ENCODE measurements around the gene LACTB.

DNA sequence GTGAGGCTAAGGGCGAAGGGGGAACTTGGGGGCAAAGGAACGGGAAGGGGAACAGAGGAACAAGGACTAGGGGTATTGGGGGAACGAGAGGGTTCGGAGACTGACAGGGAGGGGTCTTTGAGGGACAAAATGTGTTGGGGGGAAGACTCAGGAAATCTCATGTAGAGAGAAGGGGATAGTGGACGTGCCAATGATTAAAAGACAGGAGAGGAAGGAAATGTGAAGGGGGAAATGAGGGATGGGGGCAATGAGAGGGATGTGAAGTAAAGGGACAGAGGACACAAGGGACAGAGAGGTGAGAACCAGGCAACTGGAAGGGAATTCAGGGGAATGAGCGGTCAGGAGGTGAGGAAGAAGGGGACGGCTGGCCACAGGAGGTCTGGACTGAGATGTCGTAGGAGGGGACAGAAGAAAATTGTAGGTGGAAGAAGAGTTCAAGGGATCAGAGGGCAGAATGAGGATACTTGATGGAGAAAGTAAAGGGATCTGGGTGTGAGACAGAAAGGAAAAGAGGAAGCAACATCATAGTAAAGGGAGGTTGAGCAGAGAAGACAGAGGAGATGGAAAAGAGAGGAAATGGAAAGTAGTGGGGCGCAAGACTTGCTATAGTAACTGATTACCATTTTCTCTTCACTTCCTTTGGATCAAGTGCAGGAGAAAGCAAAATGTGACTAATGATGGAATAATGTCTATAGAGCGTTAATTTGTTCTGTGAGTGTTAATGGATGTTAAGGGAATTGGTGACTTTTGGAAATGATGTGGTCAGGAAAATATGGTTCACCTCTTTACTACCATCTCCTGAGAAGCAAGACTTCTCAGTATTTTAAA, 68.5 kb downstream of the LACTB start:
- TF ChIP-seq, protein P1, sequence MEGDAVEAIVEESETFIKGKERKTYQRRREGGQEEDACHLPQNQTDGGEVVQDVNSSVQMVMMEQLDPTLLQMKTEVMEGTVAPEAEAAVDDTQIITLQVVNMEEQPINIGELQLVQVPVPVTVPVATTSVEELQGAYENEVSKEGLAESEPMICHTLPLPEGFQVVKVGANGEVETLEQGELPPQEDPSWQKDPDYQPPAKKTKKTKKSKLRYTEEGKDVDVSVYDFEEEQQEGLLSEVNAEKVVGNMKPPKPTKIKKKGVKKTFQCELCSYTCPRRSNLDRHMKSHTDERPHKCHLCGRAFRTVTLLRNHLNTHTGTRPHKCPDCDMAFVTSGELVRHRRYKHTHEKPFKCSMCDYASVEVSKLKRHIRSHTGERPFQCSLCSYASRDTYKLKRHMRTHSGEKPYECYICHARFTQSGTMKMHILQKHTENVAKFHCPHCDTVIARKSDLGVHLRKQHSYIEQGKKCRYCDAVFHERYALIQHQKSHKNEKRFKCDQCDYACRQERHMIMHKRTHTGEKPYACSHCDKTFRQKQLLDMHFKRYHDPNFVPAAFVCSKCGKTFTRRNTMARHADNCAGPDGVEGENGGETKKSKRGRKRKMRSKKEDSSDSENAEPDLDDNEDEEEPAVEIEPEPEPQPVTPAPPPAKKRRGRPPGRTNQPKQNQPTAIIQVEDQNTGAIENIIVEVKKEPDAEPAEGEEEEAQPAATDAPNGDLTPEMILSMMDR (conservative IDR thresholded peaks at IDR 0.05 in 1 of 2, IDR thresholded peaks at IDR 0.05 in 1 of 2; ENCODE audit: low read depth in 1 of 2, low read length in 2 of 2) = no peak
- no peak for TF ChIP-seq EZH2 (IDR thresholded peaks at IDR 0.05; ENCODE audit: low read length, missing control alignments)

Data from fibroblast of lung (primary cell).